Posterior vena cava (tissue), 2 donors: ENCODE data around the gene STMN1. TPM values are rescaled to one million over a fixed set of nuclear protein-coding genes. Genes with fewer than 3 reads are reported as not detected.

ENCODE experiments used
- DNase-seq: peaks from one replicate; pipeline ENCODE4 v3.0.0-alpha.2; 2020; ENCODE audit warnings: low spot score
- intact Hi-C, 2 donors: fragments of 100-400 bp; cut with DNase I; formaldehyde crosslinking; loops; one replicate each; pipeline versions ENCODE4 v1.14.1 to v1.14.2; 2022 to 2023
- total RNA-seq, 2 donors: library from RNA; stranded (reverse); fragmentation: NEBNext Ultra II Directional; extraction: Animal tissue kit (Norgen Biotek cat#: 25700); gene quantifications; one replicate each; pipeline ENCODE4 v1.2.1, GENCODE V29; 2021
- donor health status: DM: yes; HTN: yes; CAD: no.
- donor health status: DM: yes; HTN: yes; CAD: no.

STMN1 gene
- total RNA-seq, 2 donors from 2014 or later = 19.1 to 24.8 TPM

DNA sequence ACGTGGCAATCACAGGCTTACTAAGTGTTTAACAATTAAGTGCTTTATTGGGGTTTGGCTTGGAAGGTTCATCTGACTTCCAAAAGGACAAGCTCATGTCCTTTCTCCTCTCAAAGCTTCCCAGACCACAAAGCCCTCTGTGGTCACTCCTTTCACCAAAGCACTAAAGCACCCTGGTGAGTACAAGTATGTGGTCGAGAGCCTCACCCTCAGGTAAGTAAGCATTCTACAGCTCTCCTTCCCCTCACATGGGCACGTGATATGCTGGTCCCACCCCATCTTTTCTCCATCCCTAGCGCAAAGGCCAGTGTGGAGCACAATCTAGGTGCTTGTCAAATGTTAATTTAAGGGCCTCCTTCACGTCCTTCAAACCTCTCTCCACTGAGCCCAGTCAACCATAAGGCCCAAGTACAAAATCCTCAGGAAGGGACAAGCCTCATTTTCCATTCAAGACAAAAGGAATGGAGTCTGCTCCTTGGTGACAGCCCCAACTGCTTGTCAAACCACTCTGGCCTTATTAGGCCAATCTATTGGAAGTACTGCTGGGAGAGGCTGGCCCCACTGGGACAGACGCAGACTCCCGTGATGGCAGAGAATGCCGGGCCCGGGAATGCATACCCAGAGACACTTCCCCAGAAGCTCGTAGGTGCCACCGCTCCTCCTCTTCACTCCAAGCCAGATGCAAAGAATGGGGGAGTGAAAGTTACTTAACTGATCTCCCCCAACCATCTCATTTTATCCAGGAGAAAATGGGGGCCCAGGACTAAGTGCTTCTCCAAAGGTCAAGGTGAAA, 7.8 kb downstream of the STMN1 start:
- intact Hi-C loops = loop anchor here (5.0 kb wide), 1 partner anchor 99 kb away; the partner anchor contains the start of gene PAFAH2 (in 2 of the 2)
- no peak for DNase-seq

DNA sequence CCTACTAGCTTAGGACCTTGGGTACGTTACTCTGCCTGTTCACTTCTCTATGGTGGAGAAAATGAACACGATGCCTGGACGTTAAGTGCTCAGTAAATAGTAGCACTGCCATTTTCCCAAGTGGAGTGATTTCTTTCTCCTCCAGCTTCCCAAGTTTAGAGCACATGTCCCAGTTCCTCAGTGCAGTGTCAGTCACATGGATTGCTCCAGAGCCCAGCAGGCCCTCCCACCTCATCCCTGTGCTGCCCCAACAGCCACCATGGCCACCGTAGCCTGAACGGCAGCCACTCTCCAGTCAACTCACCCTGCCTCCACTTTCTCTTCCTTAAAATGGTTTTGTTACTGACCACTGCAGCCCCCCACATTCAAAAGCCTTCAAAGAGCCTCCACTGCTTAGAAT, 8.5 kb downstream of the STMN1 start:
- no peak for DNase-seq
- intact Hi-C loops = loop anchor here (5.0 kb wide), 1 partner anchor 100 kb away; the partner anchor contains the start of gene PAFAH2 (in 2 of the 2)

DNA sequence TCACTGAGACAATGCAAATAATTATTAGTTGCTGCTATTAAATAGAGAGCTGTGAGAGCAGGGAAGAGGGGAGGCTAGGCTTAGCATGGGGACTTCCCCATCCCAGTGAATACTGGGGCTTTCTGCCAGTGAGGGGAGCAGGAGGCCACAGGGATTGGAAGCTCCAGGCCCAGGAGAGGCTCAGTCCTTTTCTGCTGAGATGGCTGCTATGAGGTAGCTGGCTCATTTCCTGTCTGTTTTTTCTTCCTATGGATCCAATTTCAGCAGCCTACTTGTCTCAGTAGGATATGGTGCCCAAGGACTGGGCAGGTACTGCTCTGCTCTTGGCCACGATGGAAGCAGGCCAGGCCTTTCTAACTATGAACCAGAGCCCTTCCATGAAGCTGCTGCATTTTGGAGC, 10.0 kb downstream of the STMN1 start:
- DNase-seq = no peak
- intact Hi-C loops = loop anchor here (5.0 kb wide), 1 partner anchor 101 kb away; the partner anchor contains the start of gene PAFAH2 (in 2 of the 2)

- peak; percentile 97 for DNase-seq
- intact Hi-C loops = loop anchor here (5.0 kb wide), 1 partner anchor 102 kb away; the partner anchor contains the start of gene PAFAH2 (in 2 of the 2)
Observed at GRCh38 chr1:25895365-25895990, 10.7 kb downstream of the STMN1 start.

- no peak for DNase-seq
- intact Hi-C loops = no loop called here
Observed at GRCh38 chr1:25893116-25893515, 13.1 kb downstream of the STMN1 start.

DNA sequence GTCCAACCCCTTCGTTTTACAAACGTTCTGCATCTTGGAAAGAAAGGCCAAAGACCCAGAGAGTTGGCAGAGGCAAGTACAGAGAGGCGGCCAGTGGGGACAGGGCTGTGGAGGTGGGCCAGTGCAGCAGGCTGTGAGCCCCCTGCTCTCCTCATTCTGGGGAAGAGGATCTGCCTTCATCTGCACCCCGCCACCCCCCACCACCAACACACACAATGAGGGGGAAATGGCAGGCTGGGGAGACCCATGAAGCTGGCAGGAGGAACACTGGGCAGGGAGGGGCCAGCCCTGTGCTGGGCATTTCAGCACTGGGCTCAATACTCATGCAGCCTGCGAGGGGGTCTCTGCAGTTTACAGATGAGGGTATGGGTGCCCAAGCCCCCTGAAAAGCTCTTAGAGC, 14.6 kb downstream of the STMN1 start:
- DNase-seq = no peak
- intact Hi-C loops = no loop called here

DNA sequence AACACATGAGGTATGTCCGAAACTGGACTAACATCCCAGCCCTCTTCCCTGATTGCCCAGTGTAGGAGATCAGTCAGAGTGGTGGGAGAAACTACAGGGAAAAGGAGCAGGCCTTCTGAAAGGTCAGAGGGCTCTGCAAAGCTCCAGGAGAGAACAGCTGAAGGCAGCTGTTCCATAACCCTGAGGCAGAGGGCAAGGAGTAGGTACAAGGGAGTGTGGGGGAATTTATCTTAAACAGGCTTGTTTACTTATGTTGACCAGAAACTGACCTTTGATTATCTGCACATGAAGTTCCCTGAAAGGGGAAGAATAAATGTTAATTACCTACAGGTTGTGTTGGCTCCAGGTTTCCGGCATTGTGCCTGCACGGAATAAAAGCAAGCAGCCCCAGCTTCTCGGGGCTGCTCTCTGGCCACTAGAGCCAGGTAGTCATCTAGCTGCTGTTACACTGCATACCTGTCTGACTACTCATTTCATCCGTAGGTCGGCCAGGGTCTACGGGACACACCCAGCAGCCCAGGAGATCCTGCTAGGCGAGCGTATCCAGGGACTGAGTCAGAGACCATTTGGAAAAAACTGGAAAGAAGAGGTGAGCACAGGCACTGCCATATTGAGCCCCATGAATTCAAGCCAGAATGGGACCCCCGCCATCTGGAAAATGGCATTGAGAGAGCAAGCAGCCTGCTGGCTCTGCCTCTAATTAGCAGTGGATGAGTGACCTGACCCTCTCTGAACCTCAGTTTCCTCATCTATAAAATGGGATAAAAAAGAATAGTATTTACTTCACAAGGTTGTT, 15.8 kb downstream of the STMN1 start:
- intact Hi-C loops = no loop called here
- no peak for DNase-seq

DNA sequence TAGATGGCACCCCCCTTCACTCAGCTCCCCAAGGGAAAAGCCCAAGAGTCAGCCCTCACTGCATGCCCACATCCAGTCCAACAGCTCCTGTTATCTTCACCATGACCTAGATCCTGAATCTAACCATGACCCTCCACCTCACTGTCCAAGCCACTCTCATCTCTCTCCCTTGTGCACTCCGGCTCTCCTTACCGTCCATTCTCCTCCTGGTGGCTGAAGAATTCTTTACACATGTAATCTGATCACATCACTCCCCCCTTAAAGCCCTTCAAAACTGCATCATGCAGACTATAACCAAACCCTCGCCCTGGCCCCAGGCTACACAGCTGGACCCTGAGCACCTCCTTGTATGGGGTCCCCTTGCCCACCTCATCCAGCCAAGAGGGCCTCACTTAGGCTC, 16.7 kb downstream of the STMN1 start:
- no peak for DNase-seq

DNA sequence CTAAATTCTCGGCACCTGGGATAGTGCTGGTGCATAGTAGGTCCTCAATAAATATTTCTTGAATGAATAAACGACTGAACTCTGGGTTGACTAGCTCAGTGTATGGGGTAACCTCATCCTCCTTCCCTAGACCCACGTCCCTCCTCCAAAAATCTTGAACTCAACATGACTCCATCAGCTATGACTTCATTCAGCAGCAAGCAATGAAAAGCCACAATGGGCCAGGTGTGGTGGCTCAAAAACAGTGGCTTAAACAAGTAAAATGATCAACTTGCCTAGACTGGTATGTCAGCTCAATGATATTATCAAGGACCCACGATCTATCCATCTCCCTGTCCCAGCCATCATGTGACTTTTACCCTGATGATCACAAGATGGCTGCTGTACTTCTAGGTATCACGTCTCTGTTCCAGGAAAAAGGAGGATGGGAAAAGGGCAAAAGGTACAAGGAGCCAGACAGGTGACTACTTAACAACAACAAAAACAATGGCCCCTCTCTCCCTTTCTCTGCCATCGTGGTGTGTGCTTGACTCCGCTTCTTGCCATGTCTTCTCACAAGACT, 17.7 kb downstream of the STMN1 start:
- no peak for DNase-seq
- intact Hi-C loops = no loop called here

More for the DNA sequence above, 16.7 kb downstream of the STMN1 start:
- intact Hi-C loops = no loop called here

GRCh38 chr1:25885602-25886001, 20.6 kb downstream of the STMN1 start:
- intact Hi-C loops = no loop called here

DNA sequence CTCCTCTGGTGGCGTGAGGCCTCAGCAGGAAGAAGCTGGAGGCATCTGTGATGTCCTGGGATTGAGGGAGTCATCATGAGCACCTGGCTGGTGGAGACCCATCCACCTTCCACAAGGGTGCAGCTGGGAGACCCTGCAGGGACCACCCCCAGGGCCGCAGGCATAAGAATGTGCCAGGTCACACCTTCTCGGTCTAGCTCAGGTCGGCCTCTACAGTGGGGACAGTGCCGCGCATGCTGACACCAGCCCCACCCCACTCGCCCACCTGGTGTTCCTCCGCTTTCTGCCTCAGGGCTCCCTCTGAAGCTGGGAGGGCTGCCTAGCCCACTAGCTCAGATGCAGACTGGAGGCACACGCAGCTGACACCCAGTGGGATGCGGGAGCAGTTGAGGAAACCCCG, 25.0 kb downstream of the STMN1 start:
- DNase-seq = peak; percentile 49
- intact Hi-C loops = loop anchor here in 1 of 2 donors (5.0 kb wide), 1 partner anchor 1799 kb away; no protein-coding TSS in a partner anchor

More at GRCh38 chr1:25885602-25886001, 20.6 kb downstream of the STMN1 start:
- DNase-seq = no peak

DNA sequence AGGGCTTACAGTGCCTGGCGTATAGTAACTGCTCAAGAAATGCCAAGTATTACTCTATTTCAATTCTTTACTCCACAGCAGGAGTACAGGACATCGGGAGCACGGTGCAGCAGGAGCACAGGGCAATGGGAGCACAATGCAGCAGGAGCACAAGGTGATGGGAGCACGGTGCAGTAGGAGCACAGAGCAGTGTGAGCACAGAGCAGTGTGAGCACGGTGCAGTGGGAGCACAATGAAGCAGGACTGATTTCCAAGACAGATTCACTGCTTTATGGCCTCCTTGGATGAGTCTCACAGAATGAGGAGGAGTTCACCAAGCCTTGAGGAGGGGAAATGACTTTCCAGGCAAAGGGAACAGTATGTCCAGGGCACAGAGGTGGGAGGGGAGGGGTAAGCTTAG, 25.7 kb downstream of the STMN1 start:
- intact Hi-C loops = loop anchor here in 1 of 2 donors (5.0 kb wide), 1 partner anchor 1798 kb away; no protein-coding TSS in a partner anchor
- peak; percentile 25 for DNase-seq

GRCh38 chr1:25879675-25880074, 26.5 kb downstream of the STMN1 start:
- DNase-seq = peak; percentile 68
- intact Hi-C loops = loop anchor here in 1 of 2 donors (5.0 kb wide), 1 partner anchor 1797 kb away; no protein-coding TSS in a partner anchor

DNA sequence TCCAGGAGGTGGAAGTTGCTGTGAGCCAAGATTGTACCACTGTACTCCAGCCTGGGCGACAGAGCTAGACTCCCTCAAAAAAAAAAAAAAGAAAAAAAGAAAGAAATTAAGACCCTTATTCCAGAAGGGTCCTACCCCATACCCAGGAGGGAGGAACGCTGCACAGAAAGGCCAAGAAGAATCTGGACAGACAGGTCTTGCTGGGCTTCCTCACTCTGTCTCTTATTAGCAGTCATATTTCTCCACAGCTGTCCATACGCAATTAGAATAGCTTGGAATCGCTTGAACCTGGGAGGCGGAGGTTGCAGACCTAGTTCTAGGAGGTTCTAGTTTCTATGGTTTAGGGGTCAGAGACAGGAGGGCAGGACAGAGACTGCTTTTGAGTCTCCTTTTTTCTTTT, 27.5 kb downstream of the STMN1 start:
- intact Hi-C loops = no loop called here
- peak; percentile 11 for DNase-seq

GRCh38 chr1:25877155-25877554, 29.1 kb downstream of the STMN1 start:
- no peak for DNase-seq
- intact Hi-C loops = no loop called here

DNA sequence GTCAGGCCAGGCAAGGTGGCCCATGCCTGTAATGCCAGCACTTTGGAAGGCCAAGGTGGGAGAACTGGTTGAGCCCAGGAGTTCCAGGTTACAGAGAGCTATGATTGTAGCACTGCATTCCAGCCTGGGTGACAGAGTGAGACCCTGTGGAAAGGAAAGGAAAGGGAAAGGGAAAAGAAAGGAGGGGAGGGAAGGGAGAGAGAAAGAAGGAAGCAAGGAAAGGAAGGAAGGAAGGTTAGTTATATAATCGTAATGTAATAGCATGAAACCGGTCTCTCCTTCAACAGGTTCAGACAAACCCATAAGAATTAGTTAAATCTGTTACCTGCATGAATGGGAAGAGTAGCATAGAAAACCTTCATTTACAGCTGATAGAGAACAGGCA, 29.5 kb downstream of the STMN1 start:
- no peak for DNase-seq
- intact Hi-C loops = no loop called here

- intact Hi-C loops = no loop called here
- peak; percentile 89 for DNase-seq
Observed at GRCh38 chr1:25875856-25876692, 30.1 kb downstream of the STMN1 start.

- peak; percentile 90 for DNase-seq
- intact Hi-C loops = no loop called here
Observed at GRCh38 chr1:25875154-25875855, 30.9 kb downstream of the STMN1 start, which contains the start of gene PAQR7. Gene PAQR7 (minus strand): TSS chr1:25875708. CDS start chr1:25863839, 11,869 bp downstream.
